ENCODE results near the gene CLDN11.

DNA sequence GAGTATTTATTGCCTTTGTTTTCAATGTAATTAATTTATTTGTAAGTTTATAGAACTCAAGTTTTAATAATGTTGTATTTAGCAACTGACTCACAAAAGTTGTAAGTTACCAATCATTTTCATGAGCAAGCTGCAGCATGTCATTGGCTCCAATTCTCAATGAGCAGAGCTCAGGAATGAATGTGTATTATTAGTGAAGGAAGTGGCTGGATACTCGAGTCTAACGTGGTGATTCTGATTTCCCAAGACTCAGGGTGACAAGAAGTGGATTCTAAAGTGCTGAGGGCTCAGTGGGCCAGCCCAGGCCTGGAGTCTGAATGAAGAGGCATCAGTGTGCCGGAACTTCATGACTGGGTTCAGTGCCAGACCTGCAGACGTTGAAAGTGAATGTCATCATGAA, 39.6 kb downstream of the CLDN11 start:
- TF ChIP-seq CTCF (IDR thresholded peaks at IDR 0.05; ENCODE audit: poor library complexity, severe bottlenecking) (no peak), EP300 (conservative IDR thresholded peaks at IDR 0.05; ENCODE audit: poor library complexity, severe bottlenecking) (no peak), POLR2AphosphoS5 (IDR thresholded peaks at IDR 0.05) (no peak), EZH2 (IDR thresholded peaks at IDR 0.05; ENCODE audit: borderline replicate concordance, insufficient read depth, low read length, poor library complexity, severe bottlenecking) (no peak), RAD21 (conservative IDR thresholded peaks at IDR 0.05) (no peak)
